GM19351 (cell line): ENCODE data around the gene FXR2.
A peak's percentile ranks its signal among the peaks of the same experiment; 100 is the strongest.

Source experiments
- ATAC-seq: cut with Tn5 transposase; IDR thresholded peaks from one replicate; pipeline ENCODE4 v1.9.1; 2021; ENCODE audit warnings: mild to moderate bottlenecking, moderate library complexity; ENCODE audit not compliant: unreplicated experiment

The FXR2 gene

DNA sequence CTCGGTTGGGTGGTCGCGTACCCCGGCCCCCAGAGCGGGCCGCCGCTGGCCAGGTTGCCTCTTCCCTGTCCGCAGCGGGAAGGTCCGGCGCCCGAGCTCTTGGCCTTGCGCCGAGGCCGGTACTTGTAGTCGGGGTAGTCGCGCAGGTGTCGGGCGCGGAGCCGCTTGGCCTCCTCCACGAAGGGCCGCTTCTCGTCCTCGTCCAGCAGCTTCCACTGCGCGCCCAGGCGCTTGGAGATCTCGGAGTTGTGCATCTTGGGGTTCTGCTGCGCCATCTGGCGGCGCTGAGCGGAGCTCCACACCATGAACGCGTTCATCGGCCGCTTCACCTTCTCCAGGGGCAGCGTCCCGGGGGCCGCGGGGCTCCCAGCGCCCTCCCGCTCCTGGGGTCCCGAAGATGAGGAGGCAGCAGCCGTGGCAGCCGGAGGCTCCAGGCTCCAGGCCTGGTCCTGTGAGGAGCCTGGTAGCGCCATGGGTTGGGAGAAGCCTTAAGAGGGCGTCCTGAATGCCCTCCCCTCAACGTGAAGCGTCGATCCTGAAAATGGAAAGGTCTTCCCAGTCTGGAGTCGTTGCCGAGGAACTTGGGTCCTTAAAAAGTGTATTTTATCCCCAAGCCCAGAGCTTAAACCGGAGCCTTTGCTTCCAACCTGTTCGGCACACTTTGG is 25.4 kb downstream of the FXR2 start:
- no peak for ATAC-seq

DNA sequence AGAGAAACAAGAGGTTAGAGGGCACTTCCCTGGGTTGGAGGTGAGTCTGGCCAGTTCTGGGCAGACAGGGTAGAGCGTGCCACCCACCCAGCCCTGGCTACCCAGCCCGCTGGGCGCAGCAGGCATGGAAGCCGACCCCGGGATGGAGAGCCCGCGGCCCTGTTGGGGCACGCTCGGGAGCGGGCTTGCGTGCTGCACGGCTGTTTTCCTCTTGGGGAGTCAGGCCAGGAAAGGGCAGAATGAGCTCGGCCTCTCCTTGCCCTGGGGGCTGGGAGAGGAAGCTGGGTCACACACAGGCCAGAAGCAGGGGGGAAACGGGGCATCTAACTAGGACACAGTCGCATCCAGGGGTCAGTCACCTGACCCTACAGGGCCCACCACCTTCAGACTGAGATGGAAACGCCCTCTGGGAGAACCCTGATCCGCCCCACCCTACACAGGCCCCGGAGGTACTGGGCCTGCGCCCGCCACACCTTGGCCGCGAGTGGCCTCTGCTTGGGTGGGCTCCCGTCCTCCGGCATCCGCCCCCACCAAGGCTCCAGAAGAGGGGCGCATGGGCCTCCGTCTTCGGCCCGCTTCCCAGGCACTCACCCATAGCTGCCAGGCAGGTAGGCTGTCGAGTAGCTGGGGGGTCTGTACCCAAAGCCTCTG is 26.0 kb downstream of the FXR2 start:
- ATAC-seq: no peak

DNA sequence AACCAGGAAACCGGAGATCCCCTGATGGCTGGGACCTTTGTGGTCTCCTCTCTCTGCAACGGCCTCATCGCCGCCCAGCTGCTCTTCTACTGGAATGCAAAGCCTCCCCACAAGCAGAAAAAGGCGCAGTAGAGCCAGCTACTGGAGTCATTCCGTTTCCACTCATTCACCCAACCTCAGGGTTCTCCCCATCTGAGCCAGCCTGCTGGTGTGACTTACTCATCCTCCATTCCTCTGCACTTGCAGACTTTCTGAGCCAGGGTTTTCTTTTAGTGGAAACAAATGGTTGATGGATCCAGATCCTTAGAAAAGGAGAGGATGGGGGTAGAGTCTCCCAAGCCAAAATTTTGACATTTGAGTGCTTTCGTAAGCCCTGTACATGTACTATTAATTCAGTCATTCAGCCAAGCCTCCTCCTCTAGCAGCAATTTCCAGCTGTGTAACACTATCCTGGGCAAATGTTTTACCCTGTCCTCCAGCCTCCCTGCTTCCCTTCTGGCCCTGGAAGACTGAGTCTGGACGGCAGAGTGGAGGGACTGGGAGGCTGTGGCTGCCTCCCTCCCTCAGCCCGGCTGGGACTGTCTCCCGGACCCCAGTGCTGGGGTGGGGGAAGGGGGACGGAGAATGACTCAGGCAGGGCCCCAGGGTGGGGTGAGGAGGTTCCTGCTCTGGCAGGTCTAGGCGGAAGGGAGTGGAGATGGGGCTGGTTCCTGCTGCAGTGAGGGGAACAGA is 27.1 kb downstream of the FXR2 start:
- no peak for ATAC-seq

DNA sequence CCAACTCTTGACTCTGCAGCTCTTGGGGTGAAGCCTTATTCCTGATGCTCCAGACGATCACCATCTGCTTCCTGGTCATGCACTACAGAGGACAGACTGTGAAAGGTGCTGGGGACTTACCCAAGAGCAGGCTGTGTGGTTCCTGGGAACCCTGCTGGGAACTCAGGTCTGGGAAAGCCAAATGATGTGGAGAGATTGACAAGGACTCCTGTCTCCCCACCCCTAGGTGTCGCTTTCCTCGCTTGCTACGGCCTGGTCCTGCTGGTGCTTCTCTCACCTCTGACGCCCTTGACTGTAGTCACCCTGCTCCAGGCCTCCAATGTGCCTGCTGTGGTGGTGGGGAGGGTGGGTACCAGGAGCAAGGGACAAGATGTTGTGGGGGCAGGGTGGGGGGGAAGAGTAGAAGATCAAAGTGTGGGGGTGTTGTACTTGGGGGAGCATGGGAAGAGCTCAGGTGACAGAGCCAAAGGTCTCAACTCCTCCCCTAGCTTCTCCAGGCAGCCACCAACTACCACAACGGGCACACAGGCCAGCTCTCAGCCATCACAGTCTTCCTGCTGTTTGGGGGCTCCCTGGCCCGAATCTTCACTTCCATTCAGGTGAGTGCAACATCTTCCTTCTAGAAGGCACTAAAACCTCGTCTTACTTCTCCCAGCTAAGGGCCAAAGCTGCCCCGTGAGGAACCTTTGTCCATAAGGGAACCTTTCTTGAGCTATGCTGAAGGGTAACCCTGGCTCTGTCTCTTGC is 27.9 kb downstream of the FXR2 start:
- ATAC-seq: no peak

DNA sequence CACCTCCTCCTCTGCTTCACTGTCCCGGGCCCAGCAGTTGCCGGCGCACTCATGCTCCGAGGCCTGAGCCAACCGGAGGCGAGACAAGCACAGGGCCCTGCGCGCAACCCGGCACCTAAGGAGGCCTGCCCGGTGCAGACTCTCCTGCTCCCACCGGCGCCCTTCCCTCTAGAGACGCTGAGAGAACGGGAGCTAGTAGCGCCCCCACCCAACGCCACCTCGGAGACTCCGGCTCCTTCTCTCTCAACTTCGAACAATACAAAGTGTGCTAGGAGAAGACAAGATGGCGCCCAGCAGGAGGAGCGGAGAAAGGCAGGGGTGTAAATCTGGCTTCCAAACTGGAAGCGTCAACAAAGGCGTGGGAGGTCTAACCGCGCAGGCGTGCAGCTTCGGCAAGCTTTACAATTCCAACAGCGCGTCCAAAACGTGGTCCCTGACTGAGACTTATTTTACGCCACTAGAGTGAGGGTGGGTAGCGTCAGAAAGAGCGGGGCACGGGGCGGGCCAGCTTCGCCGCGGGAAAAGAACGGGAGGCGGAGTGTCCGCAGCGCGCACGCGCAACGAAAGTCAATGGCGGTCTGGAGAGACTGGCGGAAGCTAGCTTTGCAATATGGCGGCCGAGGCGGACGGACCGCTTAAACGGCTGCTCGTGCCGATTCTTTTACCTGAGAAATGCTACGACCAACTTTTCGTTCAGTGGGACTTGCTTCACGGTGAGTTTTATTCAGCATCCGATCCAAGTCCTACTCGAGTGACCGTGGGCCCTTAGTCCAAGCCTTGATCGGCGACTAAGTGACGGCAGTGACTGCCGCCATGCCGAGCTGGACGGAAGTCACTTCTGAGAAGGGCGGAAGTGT is 31.2 kb downstream of the FXR2 start, which contains the start of gene MPDU1:
MPDU1 (plus strand) TSS at position 600 of the 857 bp plus-strand sequence; CDS start at position 611, 11 bp downstream.
- peak; percentile 58 for ATAC-seq

DNA sequence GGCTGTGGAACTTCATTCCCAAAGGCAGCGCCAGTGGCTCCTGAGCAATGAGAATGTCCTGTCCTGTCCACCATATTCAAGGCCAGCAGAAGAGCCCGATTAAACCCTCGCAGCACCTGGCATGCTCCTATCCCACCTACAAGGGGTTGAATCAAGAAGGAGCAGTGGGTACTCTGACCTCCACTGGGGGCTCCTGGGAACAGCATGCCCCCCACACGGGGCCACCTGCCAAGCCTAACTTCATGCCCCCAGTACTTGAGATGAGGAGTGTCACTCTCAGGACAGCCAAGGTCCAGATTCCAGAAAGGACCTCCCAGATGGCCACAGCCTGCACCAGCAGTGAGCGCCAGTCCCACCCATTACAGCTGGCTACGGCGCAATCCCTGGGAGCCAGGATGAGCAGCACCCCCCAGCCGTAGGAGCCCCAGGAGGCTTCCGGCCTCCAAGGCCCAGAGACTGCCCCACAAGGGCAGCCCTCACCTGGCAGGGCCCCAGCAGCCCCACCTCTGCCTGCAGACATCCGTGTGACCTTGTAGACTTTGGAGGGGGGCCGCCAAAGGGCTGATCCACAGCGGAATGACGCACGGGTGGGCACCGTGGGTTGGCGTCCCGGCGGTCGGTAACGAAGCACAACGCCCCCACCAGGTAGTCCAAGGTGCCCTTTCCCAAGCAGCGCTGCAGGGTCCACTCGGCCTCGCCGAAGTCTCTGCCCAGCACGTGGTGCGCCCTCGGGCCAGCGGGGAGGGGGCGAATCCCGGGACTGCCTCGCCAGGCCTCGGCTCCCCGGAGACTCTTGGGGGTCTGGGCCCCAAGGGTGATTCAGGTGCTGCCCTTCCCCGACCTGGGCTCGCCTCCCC is 32.1 kb downstream of the FXR2 start:
- ATAC-seq: no peak

DNA sequence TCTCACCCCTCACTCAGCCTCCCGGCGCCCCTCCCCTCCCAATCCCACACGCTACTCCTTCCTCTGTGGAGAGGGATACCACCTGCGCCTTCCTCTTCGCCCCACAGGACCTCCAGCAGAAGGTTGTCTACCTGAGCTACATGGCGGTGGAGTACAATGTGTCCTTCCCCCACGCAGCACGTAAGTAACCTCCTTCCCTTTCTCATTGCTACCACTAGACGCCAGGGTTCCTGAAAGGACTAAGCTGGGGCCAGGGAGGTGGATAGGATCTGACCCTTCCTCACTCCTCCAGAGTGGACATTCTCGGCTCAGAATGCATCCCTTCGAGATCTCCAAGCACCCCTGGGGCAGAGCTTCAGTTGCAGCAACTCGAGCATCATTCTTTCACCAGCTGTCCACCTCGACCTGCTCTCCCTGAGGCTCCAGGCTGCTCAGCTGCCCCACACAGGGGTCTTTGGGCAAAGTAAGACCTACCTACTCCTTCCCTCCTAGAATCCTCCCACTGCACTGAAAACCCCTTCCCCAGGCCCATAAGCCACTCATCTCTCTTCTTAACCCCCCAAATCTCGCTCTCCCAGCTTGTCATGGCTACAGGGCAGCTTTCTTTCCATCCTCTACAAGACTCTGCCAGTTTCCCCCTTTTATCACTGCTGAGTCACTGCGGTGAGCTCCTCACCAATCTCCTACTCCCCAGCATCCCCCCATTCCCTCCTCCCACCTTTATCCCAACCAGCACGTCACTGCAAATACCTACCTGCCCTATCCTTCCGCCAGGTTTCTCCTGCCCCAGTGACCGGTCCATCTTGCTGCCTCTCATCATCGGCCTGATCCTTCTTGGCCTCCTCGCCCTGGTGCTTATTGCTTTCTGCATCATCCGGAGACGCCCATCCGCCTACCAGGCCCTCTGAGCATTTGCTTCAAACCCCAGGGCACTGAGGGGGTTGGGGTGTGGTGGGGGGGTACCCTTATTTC is 33.8 kb downstream of the FXR2 start:
- ATAC-seq: no peak

DNA sequence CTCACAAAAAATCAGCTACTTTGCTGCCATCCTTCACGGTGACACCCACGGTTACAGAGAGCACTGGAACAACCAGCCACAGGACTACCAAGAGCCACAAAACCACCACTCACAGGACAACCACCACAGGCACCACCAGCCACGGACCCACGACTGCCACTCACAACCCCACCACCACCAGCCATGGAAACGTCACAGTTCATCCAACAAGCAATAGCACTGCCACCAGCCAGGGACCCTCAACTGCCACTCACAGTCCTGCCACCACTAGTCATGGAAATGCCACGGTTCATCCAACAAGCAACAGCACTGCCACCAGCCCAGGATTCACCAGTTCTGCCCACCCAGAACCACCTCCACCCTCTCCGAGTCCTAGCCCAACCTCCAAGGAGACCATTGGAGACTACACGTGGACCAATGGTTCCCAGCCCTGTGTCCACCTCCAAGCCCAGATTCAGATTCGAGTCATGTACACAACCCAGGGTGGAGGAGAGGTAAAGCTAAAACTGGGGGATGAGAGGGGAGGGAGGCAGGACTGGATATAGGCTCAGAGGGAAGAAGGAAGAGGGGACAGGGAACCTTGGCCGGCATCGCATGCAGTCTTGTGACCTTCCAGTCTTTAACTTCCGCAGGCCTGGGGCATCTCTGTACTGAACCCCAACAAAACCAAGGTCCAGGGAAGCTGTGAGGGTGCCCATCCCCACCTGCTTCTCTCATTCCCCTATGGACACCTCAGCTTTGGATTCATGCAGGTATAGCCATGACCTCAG is 34.7 kb downstream of the FXR2 start:
- no peak for ATAC-seq

DNA sequence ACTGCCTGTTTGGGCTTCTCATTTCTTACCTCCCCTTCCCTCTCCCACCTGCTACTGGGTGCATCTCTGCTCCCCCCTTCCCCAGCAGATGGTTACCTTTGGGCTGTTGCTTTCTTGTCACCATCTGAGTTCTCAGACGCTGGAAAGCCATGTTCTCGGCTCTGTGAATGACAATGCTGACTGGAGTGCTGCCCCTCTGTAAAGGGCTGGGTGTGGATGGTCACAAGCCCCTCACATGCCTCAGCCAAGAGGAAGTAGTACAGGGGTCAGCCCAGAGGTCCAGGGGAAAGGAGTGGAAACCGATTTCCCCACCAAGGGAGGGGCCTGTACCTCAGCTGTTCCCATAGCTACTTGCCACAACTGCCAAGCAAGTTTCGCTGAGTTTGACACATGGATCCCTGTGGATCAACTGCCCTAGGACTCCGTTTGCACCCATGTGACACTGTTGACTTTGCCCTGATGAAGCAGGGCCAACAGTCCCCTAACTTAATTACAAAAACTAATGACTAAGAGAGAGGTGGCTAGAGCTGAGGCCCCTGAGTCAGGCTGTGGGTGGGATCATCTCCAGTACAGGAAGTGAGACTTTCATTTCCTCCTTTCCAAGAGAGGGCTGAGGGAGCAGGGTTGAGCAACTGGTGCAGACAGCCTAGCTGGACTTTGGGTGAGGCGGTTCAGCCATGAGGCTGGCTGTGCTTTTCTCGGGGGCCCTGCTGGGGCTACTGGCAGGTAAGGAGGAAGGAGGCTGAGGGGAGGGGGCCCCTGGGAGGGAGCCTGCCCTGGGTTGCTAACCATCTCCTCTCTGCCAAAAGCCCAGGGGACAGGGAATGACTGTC is 35.5 kb downstream of the FXR2 start, which contains the start of gene CD68:
CD68 (plus strand) TSS at position 638 of the 833 bp plus-strand sequence; CDS start at position 678, 40 bp downstream.
- peak; percentile 52 for ATAC-seq

DNA sequence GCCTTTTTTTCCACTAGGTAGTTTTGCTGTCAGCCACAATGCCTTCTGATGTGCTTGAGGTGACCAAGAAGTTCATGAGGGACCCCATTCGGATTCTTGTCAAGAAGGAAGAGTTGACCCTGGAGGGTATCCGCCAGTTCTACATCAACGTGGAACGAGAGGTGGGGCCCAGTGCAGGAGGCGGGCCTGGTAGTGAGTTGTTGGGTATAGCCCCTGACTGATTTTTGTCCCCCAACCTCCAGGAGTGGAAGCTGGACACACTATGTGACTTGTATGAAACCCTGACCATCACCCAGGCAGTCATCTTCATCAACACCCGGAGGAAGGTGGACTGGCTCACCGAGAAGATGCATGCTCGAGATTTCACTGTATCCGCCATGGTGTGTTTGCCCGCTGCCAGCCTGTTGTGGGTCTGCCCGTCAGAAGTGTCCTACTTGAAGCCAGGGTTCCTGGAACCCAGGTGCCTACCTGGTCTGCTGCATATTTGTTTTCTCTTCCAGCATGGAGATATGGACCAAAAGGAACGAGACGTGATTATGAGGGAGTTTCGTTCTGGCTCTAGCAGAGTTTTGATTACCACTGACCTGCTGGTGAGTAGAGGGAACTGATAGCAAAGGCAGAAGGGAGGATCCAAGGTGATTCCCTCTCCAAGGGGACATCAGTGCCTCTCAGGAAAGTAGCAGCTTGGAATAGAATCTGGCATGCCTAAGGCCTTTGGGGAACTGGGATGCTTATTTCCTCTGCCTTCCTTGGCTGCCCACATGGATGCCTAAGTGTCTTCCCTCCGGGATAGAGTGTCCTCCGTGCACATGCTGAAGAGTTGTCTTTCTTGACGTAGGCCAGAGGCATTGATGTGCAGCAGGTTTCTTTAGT is 37.1 kb downstream of the FXR2 start:
- ATAC-seq: no peak

DNA sequence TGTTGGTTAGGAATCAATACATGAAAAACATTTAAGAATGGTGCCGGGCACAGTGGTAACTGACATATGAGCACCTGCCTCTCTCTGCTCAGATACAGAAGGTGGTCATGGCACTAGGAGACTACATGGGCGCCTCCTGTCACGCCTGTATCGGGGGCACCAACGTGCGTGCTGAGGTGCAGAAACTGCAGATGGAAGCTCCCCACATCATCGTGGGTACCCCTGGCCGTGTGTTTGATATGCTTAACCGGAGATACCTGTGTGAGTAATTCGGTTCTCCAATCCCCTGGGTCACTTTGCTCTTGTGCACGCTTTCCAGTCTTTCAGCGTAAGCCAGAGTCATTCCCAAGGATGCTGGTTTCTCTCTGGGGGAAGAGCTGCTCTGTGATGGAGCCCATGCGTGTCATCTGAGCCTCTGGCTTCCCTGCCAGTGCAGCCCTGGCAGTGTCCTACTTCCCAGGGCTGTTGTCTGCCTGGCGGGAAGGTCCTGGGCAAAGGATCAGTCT is 38.2 kb downstream of the FXR2 start:
- ATAC-seq: no peak

DNA sequence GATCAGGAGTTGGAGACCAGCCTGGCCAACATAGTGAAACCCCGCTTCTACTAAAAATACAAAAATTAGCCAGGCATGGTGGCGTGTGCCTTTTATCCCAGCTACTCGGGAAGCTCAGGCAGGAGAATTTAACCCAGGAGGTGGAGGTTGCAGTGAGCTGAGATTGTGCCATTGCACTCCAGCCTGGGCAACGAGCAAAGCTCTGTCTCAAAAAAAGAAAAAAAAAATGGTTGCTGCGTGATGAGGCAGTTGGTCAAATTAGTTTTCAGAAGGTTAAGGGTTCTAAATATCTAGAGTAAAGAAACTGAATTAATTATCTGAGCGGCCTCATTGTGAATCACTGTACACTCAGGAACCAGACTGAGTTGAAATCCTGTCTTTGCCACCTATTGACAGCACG is 38.7 kb downstream of the FXR2 start:
- ATAC-seq: no peak

DNA sequence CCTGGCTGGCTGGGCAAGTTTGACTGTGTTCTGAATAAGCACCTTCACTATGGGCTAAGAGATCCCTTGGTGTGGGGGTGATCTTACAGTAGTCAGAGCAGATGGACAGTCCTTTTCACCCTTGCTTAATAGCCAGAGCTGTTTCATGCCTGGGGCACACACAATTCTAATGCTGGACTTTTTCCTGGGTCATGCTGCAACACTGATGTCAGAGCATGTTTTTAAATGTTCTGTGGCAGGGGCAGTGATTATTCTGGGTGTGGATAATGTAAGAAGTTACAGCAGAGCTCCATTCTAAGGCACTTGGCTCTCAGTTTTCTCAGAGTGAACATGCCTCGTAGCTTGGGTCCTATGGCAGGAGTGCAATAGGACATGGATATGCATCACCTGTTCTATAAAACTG is 39.2 kb downstream of the FXR2 start:
- no peak for ATAC-seq

DNA sequence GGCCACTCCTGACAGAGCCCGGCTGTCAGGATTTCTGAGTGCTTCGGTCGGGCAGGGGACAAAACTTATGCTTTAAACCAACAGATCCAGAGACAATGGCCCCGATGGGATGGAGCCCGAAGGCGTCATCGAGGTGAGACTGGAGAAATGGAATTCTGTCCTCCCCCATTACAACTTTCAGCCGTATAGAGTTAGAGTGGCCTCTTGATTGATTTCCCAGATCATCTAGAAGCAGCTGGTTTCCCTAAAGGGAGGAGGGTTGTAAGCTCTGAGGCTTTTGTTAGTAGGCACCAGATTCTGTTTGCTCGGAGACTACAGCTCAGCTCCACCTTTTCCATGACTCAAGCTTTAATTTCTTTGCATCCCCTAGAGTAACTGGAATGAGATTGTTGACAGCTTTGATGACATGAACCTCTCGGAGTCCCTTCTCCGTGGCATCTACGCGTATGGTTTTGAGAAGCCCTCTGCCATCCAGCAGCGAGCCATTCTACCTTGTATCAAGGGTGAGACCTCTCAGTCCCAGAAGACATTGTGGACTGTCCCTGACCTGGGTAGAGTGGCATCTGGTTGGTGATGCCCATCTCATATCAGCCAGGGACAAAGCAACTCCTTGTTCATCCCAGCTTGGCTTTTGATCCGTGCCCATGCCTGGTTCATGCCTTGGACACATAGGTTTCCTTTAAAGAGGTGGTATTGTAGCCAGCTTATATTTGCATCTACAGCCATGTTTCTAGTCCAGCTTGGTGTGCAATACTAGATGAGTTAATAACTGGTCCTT is 40.3 kb downstream of the FXR2 start:
- ATAC-seq: no peak
